ENCODE results near the gene GSDME.

DNA sequence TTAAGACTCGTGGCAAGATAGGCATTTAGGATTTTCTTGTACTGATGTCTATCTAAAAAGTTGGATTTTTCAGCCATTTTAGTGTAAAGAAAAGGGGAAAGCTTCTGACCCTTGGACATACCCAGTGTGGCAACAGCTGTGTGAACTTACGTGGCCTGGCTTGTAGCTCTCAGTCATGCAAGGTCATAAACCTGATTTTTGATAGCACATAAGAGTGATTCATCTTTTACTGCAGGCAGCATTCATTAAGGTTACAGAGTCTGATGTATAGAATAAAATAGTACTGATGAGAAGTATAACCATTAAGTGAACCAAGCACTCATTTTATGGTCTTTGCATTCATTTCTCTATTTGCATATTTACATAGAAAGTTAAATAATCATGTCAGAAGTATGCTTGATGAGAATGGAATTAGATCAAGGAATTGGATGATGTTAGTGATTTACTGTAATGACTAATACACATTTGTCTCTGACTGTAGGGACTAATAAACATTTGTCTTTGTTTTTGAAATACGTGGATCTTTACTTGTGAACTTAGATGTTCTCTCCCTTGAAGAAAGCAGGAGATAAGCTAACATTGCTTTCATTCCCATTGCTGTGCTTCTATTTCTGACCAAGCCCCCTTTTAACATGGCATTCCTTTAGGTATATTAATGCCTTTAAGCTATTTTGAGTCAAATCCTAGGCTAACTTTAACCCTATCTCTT, 88.2 kb downstream of the GSDME start:
- TF ChIP-seq, protein P1, sequence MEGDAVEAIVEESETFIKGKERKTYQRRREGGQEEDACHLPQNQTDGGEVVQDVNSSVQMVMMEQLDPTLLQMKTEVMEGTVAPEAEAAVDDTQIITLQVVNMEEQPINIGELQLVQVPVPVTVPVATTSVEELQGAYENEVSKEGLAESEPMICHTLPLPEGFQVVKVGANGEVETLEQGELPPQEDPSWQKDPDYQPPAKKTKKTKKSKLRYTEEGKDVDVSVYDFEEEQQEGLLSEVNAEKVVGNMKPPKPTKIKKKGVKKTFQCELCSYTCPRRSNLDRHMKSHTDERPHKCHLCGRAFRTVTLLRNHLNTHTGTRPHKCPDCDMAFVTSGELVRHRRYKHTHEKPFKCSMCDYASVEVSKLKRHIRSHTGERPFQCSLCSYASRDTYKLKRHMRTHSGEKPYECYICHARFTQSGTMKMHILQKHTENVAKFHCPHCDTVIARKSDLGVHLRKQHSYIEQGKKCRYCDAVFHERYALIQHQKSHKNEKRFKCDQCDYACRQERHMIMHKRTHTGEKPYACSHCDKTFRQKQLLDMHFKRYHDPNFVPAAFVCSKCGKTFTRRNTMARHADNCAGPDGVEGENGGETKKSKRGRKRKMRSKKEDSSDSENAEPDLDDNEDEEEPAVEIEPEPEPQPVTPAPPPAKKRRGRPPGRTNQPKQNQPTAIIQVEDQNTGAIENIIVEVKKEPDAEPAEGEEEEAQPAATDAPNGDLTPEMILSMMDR (conservative IDR thresholded peaks at IDR 0.05; ENCODE audit: low read depth, low read length): no peak
- no peak for TF ChIP-seq POLR2A (IDR thresholded peaks at IDR 0.05; ENCODE audit: low read depth, low read length)
- no peak for TF ChIP-seq MAZ (IDR thresholded peaks at IDR 0.05; ENCODE audit: borderline replicate concordance, low read depth, low read length)
- TF ChIP-seq, protein P2, sequence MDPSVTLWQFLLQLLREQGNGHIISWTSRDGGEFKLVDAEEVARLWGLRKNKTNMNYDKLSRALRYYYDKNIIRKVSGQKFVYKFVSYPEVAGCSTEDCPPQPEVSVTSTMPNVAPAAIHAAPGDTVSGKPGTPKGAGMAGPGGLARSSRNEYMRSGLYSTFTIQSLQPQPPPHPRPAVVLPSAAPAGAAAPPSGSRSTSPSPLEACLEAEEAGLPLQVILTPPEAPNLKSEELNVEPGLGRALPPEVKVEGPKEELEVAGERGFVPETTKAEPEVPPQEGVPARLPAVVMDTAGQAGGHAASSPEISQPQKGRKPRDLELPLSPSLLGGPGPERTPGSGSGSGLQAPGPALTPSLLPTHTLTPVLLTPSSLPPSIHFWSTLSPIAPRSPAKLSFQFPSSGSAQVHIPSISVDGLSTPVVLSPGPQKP (IDR thresholded peaks at IDR 0.05; ENCODE audit: borderline replicate concordance, low read depth, low read length): no peak
- no peak for TF ChIP-seq CHD1 (IDR thresholded peaks at IDR 0.05; ENCODE audit: low read depth, low read length)
- no peak for TF ChIP-seq RAD21 (IDR thresholded peaks at IDR 0.05; ENCODE audit: low read length)
- TF ChIP-seq BHLHE40 (IDR thresholded peaks at IDR 0.05; ENCODE audit: low read depth, low read length): no peak
- TF ChIP-seq MAFK (IDR thresholded peaks at IDR 0.05; ENCODE audit: low read depth, low read length): no peak
- no peak for TF ChIP-seq MXI1 (IDR thresholded peaks at IDR 0.05; ENCODE audit: borderline replicate concordance, low read depth, low read length)
- no peak for TF ChIP-seq CEBPB (IDR thresholded peaks at IDR 0.05; ENCODE audit: low read depth, low read length)
- TF ChIP-seq RCOR1 (IDR thresholded peaks at IDR 0.05; ENCODE audit: insufficient replicate concordance, low read length): no peak
